ENCODE data around the gene TRPM2. TPM values are rescaled to one million over a fixed set of nuclear protein-coding genes. Genes with fewer than 3 reads are reported as not detected.

The TRPM2 gene
- total RNA-seq, 1 experiment from 2014 or later, result 28.1 TPM

- Histone ChIP-seq H3K27ac (ENCODE audit: low read depth, low read length) (no peak overlapping the region), H3K4me3 (replicated peaks in 1 of 2; ENCODE audit: low read depth in 1 of 2, low read length in 2 of 2) (no peak overlapping the region), H3K9me3 (ENCODE audit: control insufficient read depth in 1 of 2, insufficient read depth in 1 of 2, low read depth in 1 of 2, low read length in 2 of 2) (no peaks in the 10 kb centered on the region), H3K4me1 (ENCODE audit: control insufficient read depth in 1 of 2, insufficient read depth in 2 of 2, low read length in 2 of 2) (no peaks in the 10 kb centered on the region), H3K4me2 (ENCODE audit: low read length) (no peak overlapping the region), H4K20me1 (ENCODE audit: insufficient read depth) (no peaks in the 10 kb centered on the region), H3K9me2 (ENCODE audit: insufficient read depth) (no peaks in the 10 kb centered on the region), H3K9ac (ENCODE audit: low read length) (no peak overlapping the region), H3K79me2 (ENCODE audit: insufficient read depth, low read length) (no peaks in the 10 kb centered on the region), H2AFZ (ENCODE audit: low read depth, low read length, poor library complexity, severe bottlenecking) (no peak overlapping the region), H3K36me3 (ENCODE audit: control insufficient read depth in 1 of 2, insufficient read depth in 2 of 2, low read length in 2 of 2) (no peaks in the 10 kb centered on the region), H3K27me3 (ENCODE audit: insufficient read depth, low read length) (no peaks in the 10 kb centered on the region)
- ATAC-seq (no peak), DNase-seq (ENCODE audit: low read depth, low spot score) (no peak)
- POLR2A ChIA-PET, result no interaction called here
- BruUV-seq (replicated peaks), result no TSS peak
- CTCF ChIA-PET, result no interaction called here
- no peak for TF ChIP-seq MAX (IDR thresholded peaks at IDR 0.05)
- TF ChIP-seq FOSL1 (IDR thresholded peaks at IDR 0.05; ENCODE audit: low read depth), result no peak
- intact Hi-C loops (cut with micrococcal nuclease), result no loop called here
- RAD21 ChIA-PET (ENCODE audit: low non-redundant PET in 1 of 2, low total read pairs in 2 of 2, uncharacterized antibody in 2 of 2, unreplicated experiment in 2 of 2), result no interaction called here
Observed at GRCh38 chr21:44356160-44356559, 2.7 kb downstream of the TRPM2 start.

GRCh38 chr21:44356636-44357035, 3.2 kb downstream of the TRPM2 start:
- no TSS peak for BruUV-seq (replicated peaks)
- ChIA-PET RAD21 (ENCODE audit: low non-redundant PET in 1 of 2, low total read pairs in 2 of 2, uncharacterized antibody in 2 of 2, unreplicated experiment in 2 of 2) (no interaction called here), POLR2A (no interaction called here), CTCF (no interaction called here)
- Histone ChIP-seq H3K4me3 (replicated peaks in 1 of 2; ENCODE audit: low read depth in 1 of 2, low read length in 2 of 2) (no peak overlapping the region), H3K9me2 (ENCODE audit: insufficient read depth) (no peaks in the 10 kb centered on the region), H4K20me1 (ENCODE audit: insufficient read depth) (no peaks in the 10 kb centered on the region), H3K9me3 (ENCODE audit: control insufficient read depth in 1 of 2, insufficient read depth in 1 of 2, low read depth in 1 of 2, low read length in 2 of 2) (no peaks in the 10 kb centered on the region), H3K79me2 (ENCODE audit: insufficient read depth, low read length) (no peaks in the 10 kb centered on the region), H3K27ac (ENCODE audit: low read depth, low read length) (no peak overlapping the region), H3K27me3 (ENCODE audit: insufficient read depth, low read length) (no peaks in the 10 kb centered on the region), H3K4me1 (ENCODE audit: control insufficient read depth in 1 of 2, insufficient read depth in 2 of 2, low read length in 2 of 2) (no peaks in the 10 kb centered on the region), H3K4me2 (ENCODE audit: low read length) (no peak overlapping the region), H3K9ac (ENCODE audit: low read length) (no peak overlapping the region), H2AFZ (ENCODE audit: low read depth, low read length, poor library complexity, severe bottlenecking) (no peak overlapping the region), H3K36me3 (ENCODE audit: control insufficient read depth in 1 of 2, insufficient read depth in 2 of 2, low read length in 2 of 2) (no peaks in the 10 kb centered on the region)
- ATAC-seq (no peak), DNase-seq (ENCODE audit: low read depth, low spot score) (no peak)
- TF ChIP-seq EGR1 (IDR thresholded peaks at IDR 0.05; ENCODE audit: low read depth) (no peak), RAD21 (IDR thresholded peaks at IDR 0.05; ENCODE audit: low read depth) (no peak), POLR2AphosphoS5 (IDR thresholded peaks at IDR 0.05; ENCODE audit: low read depth, low read length) (no peak), CBX3 (IDR thresholded peaks at IDR 0.05; ENCODE audit: low read depth) (no peak), SRF (IDR thresholded peaks at IDR 0.05; ENCODE audit: low read depth) (no peak), CTCF (IDR thresholded peaks at IDR 0.05 in 2 of 3, conservative IDR thresholded peaks at IDR 0.05 in 1 of 3; ENCODE audit: borderline replicate concordance in 1 of 3, insufficient read depth in 1 of 3, low read depth in 2 of 3, low read length in 2 of 3) (no peak), REST (IDR thresholded peaks at IDR 0.05; ENCODE audit: low read depth) (no peak), POLR2A (IDR thresholded peaks at IDR 0.05; ENCODE audit: borderline replicate concordance, extremely low read depth, insufficient read depth, insufficient read length) (no peak), ELF1 (IDR thresholded peaks at IDR 0.05; ENCODE audit: borderline replicate concordance, low read depth) (no peak), FOSL1 (IDR thresholded peaks at IDR 0.05; ENCODE audit: low read depth) (no peak), EZH2phosphoT487 (IDR thresholded peaks at IDR 0.05; ENCODE audit: borderline replicate concordance) (no peak), JUND (IDR thresholded peaks at IDR 0.05) (no peak)
- intact Hi-C loops (cut with micrococcal nuclease), result no loop called here
